OCI-LY7 (cell line): ENCODE results near the gene NPIPB6. TPM values are rescaled to one million over a fixed set of nuclear protein-coding genes. Genes with fewer than 3 reads are reported as not detected.

Source experiments
- BruUV-seq: library from RNA; stranded (reverse); fragments of 400-500 nt; replicated peaks from 2 replicates; lab custom pipeline; 2021; lab: Mats Ljungman, UMichigan
- CTCF ChIA-PET: fragments of 300-600 bp; sonication (Branson Sonifier 250); formaldehyde crosslinking; loops from one replicate; lab custom pipeline; 2022; ENCODE audit warnings: antibody characterized with exemption; ENCODE audit not compliant: unreplicated experiment; lab: Charles Lee
- POLR2A ChIA-PET: fragments of 300-600 bp; sonication (Branson Sonifier 250); formaldehyde crosslinking; loops from one replicate; lab custom pipeline; 2022; ENCODE audit warnings: antibody characterized with exemption; lab: Charles Lee
- DNase-seq: peaks from one replicate; pipeline ENCODE4 v3.0.0-alpha.2; 2015; ENCODE audit warnings: low spot score
- H2AFZ ChIP-seq: fragments of 200-600 bp; sonication (generic), shearing (Covaris generic); 2 replicates; pipeline ENCODE4 v1.6.1; 2014; ENCODE audit warnings: mild to moderate bottlenecking, antibody characterized with exemption, low read length, moderate library complexity
- H3K27ac ChIP-seq: fragments of 200-600 bp; sonication (generic); 2 replicates; pipeline ENCODE4 v1.5.1; 2014; ENCODE audit warnings: mixed run types, low read depth, mild to moderate bottlenecking, moderate library complexity, low read length, inconsistent platforms; ENCODE audit not compliant: poor library complexity, severe bottlenecking
- H3K36me3 ChIP-seq: fragments of 200-600 bp; sonication (generic); 2 replicates; pipeline ENCODE4 v1.6.1; 2014; ENCODE audit warnings: mild to moderate bottlenecking, antibody characterized with exemption, low read length, moderate library complexity, mixed read lengths; ENCODE audit not compliant: insufficient read depth
- H3K4me1 ChIP-seq: fragments of 200-600 bp; sonication (generic); 2 replicates; pipeline ENCODE4 v1.5.1; 2014; ENCODE audit warnings: mild to moderate bottlenecking, low read length; ENCODE audit not compliant: insufficient read depth, poor library complexity, severe bottlenecking
- H3K4me2 ChIP-seq: fragments of 200-600 bp; sonication (generic); 2 replicates; pipeline ENCODE4 v1.6.1; 2014; ENCODE audit warnings: mild to moderate bottlenecking, low read length
- H3K4me3 ChIP-seq: fragments of 200-600 bp; sonication (generic); 2 replicates; pipeline ENCODE4 v1.5.1; 2014; ENCODE audit warnings: mild to moderate bottlenecking, low read depth, low read length; ENCODE audit not compliant: poor library complexity, severe bottlenecking
- H3K79me2 ChIP-seq: fragments of 200-600 bp; sonication (generic); 2 replicates; pipeline ENCODE4 v1.6.1; 2016; ENCODE audit warnings: low read depth, mild to moderate bottlenecking, low read length, moderate library complexity, mixed read lengths; ENCODE audit not compliant: insufficient read depth
- H3K9me2 ChIP-seq: fragments of 200-600 bp; sonication (generic); 2 replicates; pipeline ENCODE4 v1.6.1; 2016; ENCODE audit warnings: mild to moderate bottlenecking, low read length, mixed read lengths; ENCODE audit not compliant: insufficient read depth
- H3K9me3 ChIP-seq: fragments of 200-600 bp; sonication (generic); 2 replicates; pipeline ENCODE4 v1.6.1; 2014; ENCODE audit warnings: mild to moderate bottlenecking, mixed run types, low read length, mixed read lengths
- H4K20me1 ChIP-seq: fragments of 200-600 bp; sonication (generic); 2 replicates; pipeline ENCODE4 v1.6.1; 2014; ENCODE audit warnings: mild to moderate bottlenecking, antibody characterized with exemption, low read length, moderate library complexity, mixed read lengths; ENCODE audit not compliant: insufficient read depth
- EZH2phosphoT487 ChIP-seq: fragments of 200-600 bp; sonication (generic); IDR thresholded peaks from 2 replicates; pipeline ENCODE4 v1.6.1; 2018; ENCODE audit warnings: low read depth, borderline replicate concordance, mild to moderate bottlenecking, mixed run types, antibody characterized with exemption, low read length, moderate library complexity, mixed read lengths
- intact Hi-C: fragments of 100-400 bp; cut with micrococcal nuclease; formaldehyde crosslinking; loops from one replicate; pipeline ENCODE4 v1.10.0; 2022; ENCODE audit not compliant: unreplicated experiment
- total RNA-seq, 2 experiments: library from RNA; depleted of rRNA in 1 of 2; stranded (reverse); fragments of >200 nt in 1 of 2; shearing (Covaris generic) in 1 of 2; gene quantifications; 2 replicates each; pipeline ENCODE4 v1.2.3, GENCODE V29; 2014 to 2022
- TF ChIP-seq, protein P1 (sequence below): fragments of 200-600 bp; sonication (generic); conservative IDR thresholded peaks from 2 replicates; pipeline ENCODE4 v1.5.1; 2014; ENCODE audit warnings: mild to moderate bottlenecking, antibody characterized with exemption, low read length, moderate library complexity, mixed read lengths

NPIPB6 gene
- total RNA-seq, 2 experiments from 2014 or later = 5.3 to 16.1 TPM

DNA sequence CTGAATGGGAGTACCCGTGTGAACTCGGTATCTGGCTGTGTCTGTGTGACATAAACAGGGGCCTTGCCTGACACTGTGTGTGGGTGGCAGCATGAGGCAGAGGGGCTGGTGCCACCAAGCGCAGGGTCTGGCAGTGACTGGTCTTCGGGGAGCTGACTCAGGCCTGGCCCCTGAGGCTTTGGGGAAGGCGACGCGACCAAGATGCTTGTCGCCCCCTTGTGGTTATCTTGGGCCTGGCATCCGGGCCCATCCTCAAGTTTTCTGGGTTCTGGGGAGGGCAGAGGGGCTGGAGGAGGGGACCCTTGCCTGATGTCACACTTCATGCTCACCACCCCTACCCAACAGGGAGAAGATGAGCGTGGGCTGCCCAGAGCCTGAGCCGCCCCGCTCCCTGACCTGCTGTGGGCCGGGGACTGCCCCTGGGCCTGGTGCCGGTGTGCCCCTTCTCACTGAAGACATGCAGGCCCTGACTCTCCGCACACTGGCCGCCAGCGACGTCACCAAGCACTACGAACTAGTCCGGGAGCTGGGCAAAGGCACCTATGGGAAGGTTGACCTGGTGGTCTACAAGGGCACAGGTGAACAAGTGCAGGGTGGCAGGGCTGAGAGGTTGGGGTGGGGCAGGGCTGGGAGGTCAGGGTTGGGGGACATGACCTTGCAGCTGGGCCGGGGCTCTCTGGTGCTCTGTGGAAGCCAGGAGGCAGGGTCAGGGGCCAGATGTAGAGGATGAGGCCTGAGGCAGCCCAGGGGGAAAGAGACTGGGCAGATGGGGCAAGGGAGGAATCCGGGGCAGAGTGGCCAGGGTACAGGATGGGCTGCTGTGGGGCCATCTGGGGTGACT is 46.0 kb downstream of the NPIPB6 start:
- peak; percentile 73 for DNase-seq
- H3K4me2 ChIP-seq = no peak overlapping the region
- no peaks in the 10 kb centered on the region for H3K9me3 ChIP-seq
- H2AFZ ChIP-seq = no peak overlapping the region
- H3K4me3 ChIP-seq = no peak overlapping the region
- ChIA-PET POLR2A (no interaction called here), CTCF (interaction anchor here (0.6 to 1.5 kb wide), 2 partner anchors 33 to 40 kb away, joined by 3 to 13 read pairs; no protein-coding TSS in a partner anchor)
- no TSS peak for BruUV-seq
- no peaks in the 10 kb centered on the region for H3K9me2 ChIP-seq
- H4K20me1 ChIP-seq = no peaks in the 10 kb centered on the region
- no peaks in the 10 kb centered on the region for H3K79me2 ChIP-seq
- no peak overlapping the region for H3K27ac ChIP-seq
- intact Hi-C loops = loop anchor here (1.0 kb wide), 1 partner anchor 40 kb away; no protein-coding TSS in a partner anchor
- H3K36me3 ChIP-seq = no peaks in the 10 kb centered on the region
- H3K4me1 ChIP-seq = no peaks in the 10 kb centered on the region
- TF ChIP-seq, protein P1, sequence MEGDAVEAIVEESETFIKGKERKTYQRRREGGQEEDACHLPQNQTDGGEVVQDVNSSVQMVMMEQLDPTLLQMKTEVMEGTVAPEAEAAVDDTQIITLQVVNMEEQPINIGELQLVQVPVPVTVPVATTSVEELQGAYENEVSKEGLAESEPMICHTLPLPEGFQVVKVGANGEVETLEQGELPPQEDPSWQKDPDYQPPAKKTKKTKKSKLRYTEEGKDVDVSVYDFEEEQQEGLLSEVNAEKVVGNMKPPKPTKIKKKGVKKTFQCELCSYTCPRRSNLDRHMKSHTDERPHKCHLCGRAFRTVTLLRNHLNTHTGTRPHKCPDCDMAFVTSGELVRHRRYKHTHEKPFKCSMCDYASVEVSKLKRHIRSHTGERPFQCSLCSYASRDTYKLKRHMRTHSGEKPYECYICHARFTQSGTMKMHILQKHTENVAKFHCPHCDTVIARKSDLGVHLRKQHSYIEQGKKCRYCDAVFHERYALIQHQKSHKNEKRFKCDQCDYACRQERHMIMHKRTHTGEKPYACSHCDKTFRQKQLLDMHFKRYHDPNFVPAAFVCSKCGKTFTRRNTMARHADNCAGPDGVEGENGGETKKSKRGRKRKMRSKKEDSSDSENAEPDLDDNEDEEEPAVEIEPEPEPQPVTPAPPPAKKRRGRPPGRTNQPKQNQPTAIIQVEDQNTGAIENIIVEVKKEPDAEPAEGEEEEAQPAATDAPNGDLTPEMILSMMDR = peak; percentile 92
- TF ChIP-seq EZH2phosphoT487 = no peak

DNA sequence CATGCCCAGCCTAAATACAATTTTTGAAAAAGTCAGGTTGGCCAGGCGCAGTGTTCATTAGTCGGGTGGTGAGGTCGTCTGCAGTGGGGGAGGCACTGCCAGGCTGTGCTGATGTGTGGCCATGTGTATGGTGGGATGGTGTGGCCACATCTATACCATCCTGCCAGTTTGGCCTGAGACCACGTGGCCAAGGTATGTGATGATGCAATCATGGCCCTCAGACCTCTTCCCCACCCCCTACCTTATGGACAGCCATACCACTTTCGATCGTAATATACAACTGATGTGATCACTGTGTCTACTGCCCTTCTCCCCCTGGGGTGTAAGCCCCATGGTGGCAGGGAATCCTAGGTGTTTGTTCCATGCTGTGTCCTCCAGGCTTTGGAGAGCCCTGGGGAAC is 47.3 kb downstream of the NPIPB6 start:
- H3K79me2 ChIP-seq = no peaks in the 10 kb centered on the region
- H4K20me1 ChIP-seq = no peaks in the 10 kb centered on the region
- no peak overlapping the region for H3K4me2 ChIP-seq
- H3K9me2 ChIP-seq = no peaks in the 10 kb centered on the region
- H3K4me3 ChIP-seq = no peak overlapping the region
- intact Hi-C loops = no loop called here
- BruUV-seq = no TSS peak
- DNase-seq = no peak
- H3K4me1 ChIP-seq = no peaks in the 10 kb centered on the region
- H3K9me3 ChIP-seq = no peaks in the 10 kb centered on the region
- ChIA-PET POLR2A (no interaction called here), CTCF (interaction anchor here (1.5 kb wide), 1 partner anchor 38 kb away, joined by 13 read pairs; no protein-coding TSS in a partner anchor)
- H2AFZ ChIP-seq = no peak overlapping the region
- no peak overlapping the region for H3K27ac ChIP-seq
- H3K36me3 ChIP-seq = no peaks in the 10 kb centered on the region
- TF ChIP-seq, protein P1 = no peak
- no peak for TF ChIP-seq EZH2phosphoT487

DNA sequence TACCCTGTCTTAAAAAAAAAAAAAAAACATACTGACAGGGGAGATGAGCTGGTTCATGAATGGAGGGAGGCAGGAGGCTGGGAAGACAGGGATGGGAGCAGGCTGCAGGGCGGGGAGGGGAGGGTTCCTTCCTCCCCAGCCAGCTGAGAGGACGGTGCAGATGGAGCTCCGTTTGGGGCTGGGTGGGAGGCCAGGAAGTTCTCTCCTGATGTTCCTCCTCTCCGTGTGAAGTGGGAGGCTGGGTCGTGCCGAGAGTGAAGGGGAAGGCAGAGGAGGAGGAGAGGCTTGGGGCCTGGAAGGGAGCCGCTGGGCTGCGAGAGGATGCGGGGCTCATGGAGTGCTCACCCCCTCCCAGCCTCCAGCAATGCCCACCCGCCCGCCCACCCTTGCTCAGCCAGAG is 49.7 kb downstream of the NPIPB6 start:
- CTCF ChIA-PET = interaction anchor here (0.6 to 1.3 kb wide), 2 partner anchors 11 to 36 kb away, joined by 3 read pairs; no protein-coding TSS in a partner anchor
- Histone ChIP-seq H3K27ac (no peak overlapping the region), H3K4me3 (no peak overlapping the region), H3K4me1 (no peaks in the 10 kb centered on the region), H3K36me3 (no peaks in the 10 kb centered on the region), H3K9me2 (no peaks in the 10 kb centered on the region), H3K4me2 (no peak overlapping the region), H4K20me1 (no peaks in the 10 kb centered on the region), H2AFZ (no peak overlapping the region), H3K9me3 (no peaks in the 10 kb centered on the region), H3K79me2 (no peaks in the 10 kb centered on the region)
- intact Hi-C loops = no loop called here
- POLR2A ChIA-PET = no interaction called here
- no TSS peak for BruUV-seq
- DNase-seq = no peak
- TF ChIP-seq EZH2phosphoT487 = no peak
- TF ChIP-seq, protein P1 = no peak
